DND-41 (cell line): ENCODE measurements around the gene TWIST2.

Experiments used
- ATAC-seq: fragments of 200-7000 bp; cut with Tn5 transposase; 3 replicates; pipeline ENCODE4 v1.9.1; 2021; ENCODE audit warnings: low read depth; ENCODE audit not compliant: insufficient read depth
- DNase-seq: peaks from one replicate; pipeline ENCODE4 v3.0.0-alpha.2; 2020
- H2AFZ ChIP-seq: 2 replicates; pipeline ENCODE4 v1.6.0; 2012; ENCODE audit warnings: low read depth, low read length
- H3K27ac ChIP-seq: 2 replicates; pipeline ENCODE4 v1.5.1; 2012; ENCODE audit warnings: low read length, inconsistent platforms
- H3K27me3 ChIP-seq: fragments of 200-600 bp; sonication (generic); 2 replicates; pipeline ENCODE4 v1.6.0; 2012; ENCODE audit warnings: low read length, mild to moderate bottlenecking, inconsistent platforms; ENCODE audit not compliant: insufficient read depth, poor library complexity
- H3K36me3 ChIP-seq: 2 replicates; pipeline ENCODE4 v1.5.1; 2012; ENCODE audit warnings: low read length, inconsistent platforms; ENCODE audit not compliant: insufficient read depth
- H3K4me1 ChIP-seq: 2 replicates; pipeline ENCODE4 v1.5.1; 2012; ENCODE audit warnings: mild to moderate bottlenecking, low read length; ENCODE audit not compliant: insufficient read depth
- H3K4me2 ChIP-seq: 2 replicates; pipeline ENCODE4 v1.6.0; 2012; ENCODE audit warnings: mild to moderate bottlenecking, moderate library complexity, low read length, inconsistent platforms; ENCODE audit not compliant: insufficient read depth
- H3K4me3 ChIP-seq, 2 experiments: fragments of 200-600 bp in 1 of 2; shearing (Covaris generic) in 1 of 2; 2 replicates each; pipeline ENCODE4 v1.5.1; 2012 to 2016; ENCODE audit warnings: inconsistent platforms in 2 of 2, low read length in 2 of 2, mild to moderate bottlenecking in 2 of 2, low read depth in 1 of 2, moderate library complexity in 1 of 2
- H3K79me2 ChIP-seq: 2 replicates; pipeline ENCODE4 v1.6.0; 2012; ENCODE audit warnings: low read length, inconsistent platforms; ENCODE audit not compliant: insufficient read depth
- H3K9ac ChIP-seq: 2 replicates; pipeline ENCODE4 v1.6.0; 2012; ENCODE audit warnings: low read depth, mild to moderate bottlenecking, inconsistent platforms, low read length, moderate library complexity
- H3K9me3 ChIP-seq: 2 replicates; pipeline ENCODE4 v1.5.1; 2012; ENCODE audit warnings: low read length, moderate library complexity, mild to moderate bottlenecking, inconsistent platforms; ENCODE audit not compliant: insufficient read depth, severe bottlenecking
- H4K20me1 ChIP-seq: 2 replicates; pipeline ENCODE4 v1.6.0; 2012; ENCODE audit warnings: low read length; ENCODE audit not compliant: insufficient read depth
- EZH2 ChIP-seq: IDR thresholded peaks from 3 replicates; pipeline ENCODE4 v1.6.1; 2012; ENCODE audit warnings: borderline replicate concordance, low read depth, mild to moderate bottlenecking, moderate library complexity, low read length, inconsistent platforms; ENCODE audit not compliant: severe bottlenecking
- TF ChIP-seq, protein P1 (sequence below): IDR thresholded peaks from 2 replicates; pipeline ENCODE4 v1.5.1; 2012; ENCODE audit warnings: borderline replicate concordance, low read length, moderate library complexity, mild to moderate bottlenecking; ENCODE audit not compliant: poor library complexity, severe bottlenecking; ENCODE audit errors: extremely low read depth

TWIST2 gene

DNA sequence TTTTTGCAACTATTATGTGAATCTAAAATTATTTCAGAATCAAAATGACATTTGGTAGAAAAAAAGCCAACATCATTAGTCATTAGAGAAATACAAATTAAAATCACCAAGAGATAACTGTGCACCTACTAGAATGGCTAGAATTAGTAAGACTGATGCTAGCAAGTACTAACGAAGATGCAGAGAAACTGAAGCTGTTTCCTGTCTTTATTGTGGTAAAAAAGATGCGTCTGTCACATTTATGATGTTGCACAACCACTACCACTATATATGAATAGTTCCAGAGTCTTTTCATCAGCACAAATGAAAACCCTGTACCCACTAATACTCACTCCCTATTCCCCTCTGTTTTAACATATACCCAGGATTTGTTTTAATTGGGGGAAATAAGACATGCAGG, 16.7 kb upstream of the TWIST2 start:
- Histone ChIP-seq H2AFZ (no peak overlapping the region), H4K20me1 (no peaks in the 10 kb centered on the region), H3K27me3 (peaks cover 25% of the 10 kb centered on the region), H3K4me3 (no peak overlapping the region), H3K79me2 (no peaks in the 10 kb centered on the region), H3K4me2 (no peak overlapping the region), H3K27ac (no peak overlapping the region), H3K36me3 (no peaks in the 10 kb centered on the region), H3K9ac (no peak overlapping the region), H3K4me1 (no peaks in the 10 kb centered on the region), H3K9me3 (no peaks in the 10 kb centered on the region)
- ATAC-seq (peak; percentile 57; the same call in 1 of the 3 replicates), DNase-seq (no peak)
- TF ChIP-seq EZH2 = no peak
- TF ChIP-seq, protein P1, sequence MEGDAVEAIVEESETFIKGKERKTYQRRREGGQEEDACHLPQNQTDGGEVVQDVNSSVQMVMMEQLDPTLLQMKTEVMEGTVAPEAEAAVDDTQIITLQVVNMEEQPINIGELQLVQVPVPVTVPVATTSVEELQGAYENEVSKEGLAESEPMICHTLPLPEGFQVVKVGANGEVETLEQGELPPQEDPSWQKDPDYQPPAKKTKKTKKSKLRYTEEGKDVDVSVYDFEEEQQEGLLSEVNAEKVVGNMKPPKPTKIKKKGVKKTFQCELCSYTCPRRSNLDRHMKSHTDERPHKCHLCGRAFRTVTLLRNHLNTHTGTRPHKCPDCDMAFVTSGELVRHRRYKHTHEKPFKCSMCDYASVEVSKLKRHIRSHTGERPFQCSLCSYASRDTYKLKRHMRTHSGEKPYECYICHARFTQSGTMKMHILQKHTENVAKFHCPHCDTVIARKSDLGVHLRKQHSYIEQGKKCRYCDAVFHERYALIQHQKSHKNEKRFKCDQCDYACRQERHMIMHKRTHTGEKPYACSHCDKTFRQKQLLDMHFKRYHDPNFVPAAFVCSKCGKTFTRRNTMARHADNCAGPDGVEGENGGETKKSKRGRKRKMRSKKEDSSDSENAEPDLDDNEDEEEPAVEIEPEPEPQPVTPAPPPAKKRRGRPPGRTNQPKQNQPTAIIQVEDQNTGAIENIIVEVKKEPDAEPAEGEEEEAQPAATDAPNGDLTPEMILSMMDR = no peak

DNA sequence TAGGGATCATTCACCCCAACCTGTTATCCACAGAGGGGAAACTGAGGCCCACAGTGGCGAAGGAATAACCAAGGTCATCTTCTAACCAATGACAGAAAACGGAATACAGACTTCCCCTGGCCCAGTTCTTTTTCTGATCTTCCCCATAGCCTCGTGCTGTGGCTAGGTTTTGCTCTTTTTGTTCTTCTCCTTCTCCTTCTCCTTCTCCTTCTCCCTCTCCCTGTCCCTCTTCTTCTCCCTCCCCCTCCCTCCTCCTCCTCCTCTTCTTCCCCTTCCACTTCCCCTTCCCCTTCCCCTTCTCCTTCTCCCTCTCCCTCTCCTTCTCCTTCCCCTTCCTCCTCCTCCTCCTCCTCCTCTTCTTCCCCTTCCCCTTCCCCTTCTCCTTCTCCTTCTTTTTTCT, 12.9 kb upstream of the TWIST2 start:
- no peaks in the 10 kb centered on the region for H3K79me2 ChIP-seq

DNA sequence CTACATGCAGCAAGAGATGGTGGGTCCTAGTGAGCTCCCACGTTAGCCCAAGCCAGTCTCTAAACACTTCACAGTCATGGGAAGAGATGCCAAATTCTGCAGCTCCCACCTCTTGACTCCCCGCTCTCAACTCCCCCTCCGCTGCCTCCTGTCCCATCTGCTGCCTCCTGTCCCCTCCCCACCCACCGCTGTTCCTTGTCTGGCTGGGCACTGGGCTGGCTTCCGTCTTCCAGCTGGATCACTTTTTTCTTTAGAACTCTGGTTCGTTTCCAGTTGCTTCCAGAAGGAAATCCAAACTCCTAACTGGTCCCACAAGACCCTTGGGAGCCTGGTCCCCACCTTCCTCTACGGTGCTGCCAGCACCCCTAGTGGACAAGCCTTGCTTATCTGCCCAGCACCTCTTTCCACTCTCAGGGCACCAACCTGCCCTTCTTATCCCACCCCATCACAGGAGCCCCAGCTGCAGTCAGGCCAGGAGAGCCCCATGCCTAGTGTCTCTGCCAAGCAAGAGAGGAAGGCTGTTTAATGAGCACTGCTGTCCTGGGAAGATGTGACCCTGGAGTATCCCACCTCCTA, 12.1 kb upstream of the TWIST2 start:
- ATAC-seq (no peak), DNase-seq (no peak)
- no peak overlapping the region for H3K4me3 ChIP-seq
- H3K79me2 ChIP-seq = no peaks in the 10 kb centered on the region
- no peaks in the 10 kb centered on the region for H3K9me3 ChIP-seq
- no peaks in the 10 kb centered on the region for H4K20me1 ChIP-seq
- no peak overlapping the region for H3K9ac ChIP-seq
- TF ChIP-seq, protein P1 = peak; percentile 37
- no peak for TF ChIP-seq EZH2
- no peak overlapping the region for H3K4me2 ChIP-seq
- no peaks in the 10 kb centered on the region for H3K4me1 ChIP-seq
- no peaks in the 10 kb centered on the region for H3K36me3 ChIP-seq
- H3K27ac ChIP-seq = no peak overlapping the region
- peaks cover 30% of the 10 kb centered on the region for H3K27me3 ChIP-seq
- H2AFZ ChIP-seq = no peak overlapping the region

More for the DNA sequence above, 12.9 kb upstream of the TWIST2 start:
- TF ChIP-seq EZH2 = no peak
- TF ChIP-seq, protein P1 = no peak
- Histone ChIP-seq H3K4me1 (no peaks in the 10 kb centered on the region), H3K36me3 (no peaks in the 10 kb centered on the region), H2AFZ (no peak overlapping the region), H4K20me1 (no peaks in the 10 kb centered on the region), H3K9ac (no peak overlapping the region), H3K4me2 (no peak overlapping the region), H3K4me3 (no peak overlapping the region), H3K9me3 (no peaks in the 10 kb centered on the region), H3K27ac (no peak overlapping the region), H3K27me3 (peaks cover 34% of the 10 kb centered on the region)
- no peak for DNase-seq
- no peak for ATAC-seq
